Ishikawa (cell line): ENCODE measurements around the gene CPVL.

Source experiments
- CEBPB ChIP-seq: IDR thresholded peaks from 2 replicates; pipeline ENCODE4 v1.6.1; 2012
- CREB1 ChIP-seq: IDR thresholded peaks from 2 replicates; pipeline ENCODE4 v1.6.1; 2012; ENCODE audit warnings: low read depth
- EGR1 ChIP-seq: IDR thresholded peaks from 2 replicates; pipeline ENCODE4 v1.6.1; 2012
- EP300 ChIP-seq: IDR thresholded peaks from 2 replicates; pipeline ENCODE4 v1.6.1; 2012; ENCODE audit warnings: borderline replicate concordance
- FOXM1 ChIP-seq: IDR thresholded peaks from 2 replicates; pipeline ENCODE4 v1.6.1; 2012; ENCODE audit warnings: low read depth, borderline replicate concordance
- MAX ChIP-seq: IDR thresholded peaks from 2 replicates; pipeline ENCODE4 v1.6.1; 2012
- NFIC ChIP-seq: IDR thresholded peaks from 2 replicates; pipeline ENCODE4 v1.6.1; 2012
- RAD21 ChIP-seq: IDR thresholded peaks from 2 replicates; pipeline ENCODE4 v1.6.1; 2012; ENCODE audit warnings: low read depth
- REST ChIP-seq: IDR thresholded peaks from 2 replicates; pipeline ENCODE4 v1.6.1; 2012; ENCODE audit warnings: low read depth, mild to moderate bottlenecking
- TAF1 ChIP-seq: IDR thresholded peaks from 2 replicates; pipeline ENCODE4 v1.6.1; 2012; ENCODE audit warnings: low read depth, mild to moderate bottlenecking
- TCF12 ChIP-seq: IDR thresholded peaks from 2 replicates; pipeline ENCODE4 v1.6.1; 2012; ENCODE audit warnings: low read depth
- TEAD4 ChIP-seq: IDR thresholded peaks from 2 replicates; pipeline ENCODE4 v1.6.1; 2012
- USF1 ChIP-seq: IDR thresholded peaks from 2 replicates; pipeline ENCODE4 v1.6.1; 2012
- YY1 ChIP-seq: IDR thresholded peaks from 2 replicates; pipeline ENCODE4 v1.6.1; 2012; ENCODE audit warnings: low read depth
- ZBTB7A ChIP-seq: IDR thresholded peaks from 2 replicates; pipeline ENCODE4 v1.6.1; 2012; ENCODE audit warnings: low read depth

Gene CPVL

GRCh38 chr7:29143751-29144150, 2.6 kb downstream of the CPVL start:
- TF ChIP-seq TAF1 (no peak), EGR1 (no peak), YY1 (no peak), ZBTB7A (no peak), CREB1 (no peak), MAX (no peak), FOXM1 (no peak), RAD21 (no peak)

GRCh38 chr7:29142021-29142727, 4.2 kb downstream of the CPVL start:
- TF ChIP-seq EP300 (no peak), NFIC (no peak), CREB1 (no peak), REST (no peak), TAF1 (no peak), TEAD4 (no peak), YY1 (no peak)

- no peak for TF ChIP-seq CREB1
- peak; percentile 89 for TF ChIP-seq CEBPB
Measured at GRCh38 chr7:29140873-29141468, 5.4 kb downstream of the CPVL start.

- TF ChIP-seq ZBTB7A (no peak), USF1 (no peak), FOXM1 (no peak), RAD21 (no peak), YY1 (no peak), NFIC (no peak), CREB1 (no peak), TCF12 (no peak), EGR1 (no peak), CEBPB (no peak), TAF1 (no peak)
Measured at GRCh38 chr7:29139796-29140195, 6.5 kb downstream of the CPVL start.

GRCh38 chr7:29139191-29139590, 7.1 kb downstream of the CPVL start:
- TF ChIP-seq TAF1 (no peak), CEBPB (no peak), EP300 (no peak), CREB1 (no peak), USF1 (no peak), TCF12 (no peak), ZBTB7A (no peak), NFIC (no peak), EGR1 (no peak), REST (no peak), TEAD4 (no peak)

- TF ChIP-seq CREB1, result no peak
- TF ChIP-seq YY1, result no peak
- no peak for TF ChIP-seq CEBPB
- no peak for TF ChIP-seq TEAD4
- no peak for TF ChIP-seq TCF12
- no peak for TF ChIP-seq FOXM1
- no peak for TF ChIP-seq EGR1
- no peak for TF ChIP-seq NFIC
- no peak for TF ChIP-seq TAF1
- no peak for TF ChIP-seq REST
- TF ChIP-seq MAX, result no peak
- TF ChIP-seq RAD21, result no peak
- TF ChIP-seq USF1, result no peak
- TF ChIP-seq ZBTB7A, result no peak
- TF ChIP-seq EP300, result no peak
Measured at GRCh38 chr7:29138588-29138987, 7.7 kb downstream of the CPVL start.
